Hematopoietic multipotent progenitor cell (in vitro differentiated cells): ENCODE results near the gene LCOR. TPM values are rescaled to one million over a fixed set of nuclear protein-coding genes. Genes with fewer than 3 reads are reported as not detected.

ENCODE experiments used
- small RNA-seq: library from RNA; depleted of rRNA; stranded (forward); fragments of <200 nt; gene quantifications from one replicate; pipeline ENCODE3, GENCODE V24; 2012
- total RNA-seq: library from RNA; depleted of rRNA; stranded (reverse); fragments of >200 nt; gene quantifications from one replicate; pipeline ENCODE4 v1.2.3, GENCODE V29; 2012

LCOR gene
- total RNA-seq, 1 donor, result 13.2 TPM

Small RNAs within 50 kb of the gene (small RNA-seq; reads per million reads assigned to genes)
- gene HMGN2P35 (not detected), gene MIR607 (not detected)

Other genes with a start within 250 kb of the LCOR start
- 45.5 TPM for gene TM9SF3, start 245.3 kb upstream of the LCOR start, total RNA-seq
- 35.0 TPM for gene PIK3AP1, start 111.8 kb upstream of the LCOR start, total RNA-seq